IMR-90 (cell line): Measurements from ENCODE around the gene HHIPL1.

Source experiments
- CTCF ChIP-seq: conservative IDR thresholded peaks from 2 replicates; pipeline ENCODE4 v1.5.1; 2012; ENCODE audit warnings: mild to moderate bottlenecking, low read depth, low read length, improper control_type of control experiment
- POLR2A ChIP-seq: IDR thresholded peaks from 2 replicates; pipeline ENCODE4 v1.6.1; 2012; ENCODE audit warnings: mild to moderate bottlenecking, low read depth, low read length

GRCh38 chr14:99667821-99668220, 22.9 kb downstream of the HHIPL1 start:
- TF ChIP-seq CTCF (no peak), POLR2A (no peak)
